Measurements from ENCODE around the gene ADAP2.

ADAP2 gene

GRCh38 chr17:30933966-30934365, 12.2 kb downstream of the ADAP2 start (continued):
- TF ChIP-seq HIC1 (tag by site-specific recombination; IDR thresholded peaks at IDR 0.05), result no peak
- no peak for TF ChIP-seq ZFP69B (tag by site-specific recombination; IDR thresholded peaks at IDR 0.05)
- TF ChIP-seq ZNF692 (tag by site-specific recombination; IDR thresholded peaks at IDR 0.05), result no peak
- no peak for TF ChIP-seq ZNF433 (tag by site-specific recombination; IDR thresholded peaks at IDR 0.05; ENCODE audit: low read depth)
- TF ChIP-seq ZNF48 (tag by site-specific recombination; IDR thresholded peaks at IDR 0.05), result no peak
- TF ChIP-seq ZNF530 (tag by site-specific recombination; IDR thresholded peaks at IDR 0.05; ENCODE audit: low read depth), result no peak
- no peak for TF ChIP-seq ZIC2 (tag by site-specific recombination; IDR thresholded peaks at IDR 0.05)
- no peak for TF ChIP-seq ZNF223 (tag by site-specific recombination; IDR thresholded peaks at IDR 0.05)
- no peak for TF ChIP-seq ZNF155 (tag by site-specific recombination; IDR thresholded peaks at IDR 0.05)

GRCh38 chr17:30939051-30939689, 17.4 kb downstream of the ADAP2 start:
- POLR2A ChIA-PET, result interaction anchor here (0.7 kb wide), 1 partner anchor 9 kb away, joined by 4 read pairs; no protein-coding TSS in a partner anchor
- no peaks in the 10 kb centered on the region for H3K9me3 ChIP-seq (ENCODE audit: control insufficient read depth, insufficient read depth, low read depth, low read length)
- no peak overlapping the region for H3K27ac ChIP-seq (ENCODE audit: extremely low read depth, low read depth, low read length)
- CTCF ChIA-PET, result interaction anchor here (0.7 to 0.8 kb wide), 2 partner anchors 158 to 1098 kb away, joined by 3 read pairs; no protein-coding TSS in a partner anchor
- TF ChIP-seq ZNF571 (tag by site-specific recombination; IDR thresholded peaks at IDR 0.05) (no peak), HOXC10 (CRISPR knock-in tag; IDR thresholded peaks at IDR 0.05) (no peak)
- H3K36me3 ChIP-seq (ENCODE audit: control insufficient read depth in 2 of 2, insufficient read depth in 1 of 2, low read length in 2 of 2), result peaks cover 35 to 74% of the 10 kb centered on the region in 2 experiments
- no peaks in the 10 kb centered on the region for H3K4me1 ChIP-seq (ENCODE audit: control insufficient read depth, insufficient read depth, low read length)
- no peak overlapping the region for H3K4me3 ChIP-seq (ENCODE audit: low read depth, low read length)

- no peak overlapping the region for H3K27ac ChIP-seq (ENCODE audit: extremely low read depth, low read depth, low read length)
- peaks cover 15 to 67% of the 10 kb centered on the region in 2 experiments; a peak in 2 of 3 replicates for H3K36me3 ChIP-seq (ENCODE audit: control insufficient read depth in 2 of 2, insufficient read depth in 1 of 2, low read length in 2 of 2)
- H3K4me1 ChIP-seq (ENCODE audit: control insufficient read depth, insufficient read depth, low read length), result no peaks in the 10 kb centered on the region
- ChIA-PET CTCF (no interaction called here), POLR2A (no interaction called here)
- TF ChIP-seq ZNF510 (tag by site-specific recombination; IDR thresholded peaks at IDR 0.05; ENCODE audit: insufficient replicate concordance), result no peak
- TF ChIP-seq ZNF629 (tag by site-specific recombination; IDR thresholded peaks at IDR 0.05), result no peak
- TF ChIP-seq ZNF274 (IDR thresholded peaks at IDR 0.05; ENCODE audit: low read length), result no peak
- TF ChIP-seq ZNF274 (tag by site-specific recombination; IDR thresholded peaks at IDR 0.05; ENCODE audit: borderline replicate concordance), result no peak
- no peak for TF ChIP-seq ZNF302 (tag by site-specific recombination; IDR thresholded peaks at IDR 0.05; ENCODE audit: low read depth)
- no peak for TF ChIP-seq REPIN1 (tag by site-specific recombination; IDR thresholded peaks at IDR 0.05; ENCODE audit: low read depth)
- no peak for TF ChIP-seq OSR2 (tag by site-specific recombination; IDR thresholded peaks at IDR 0.05)
- TF ChIP-seq ZNF19 (tag by site-specific recombination; IDR thresholded peaks at IDR 0.05; ENCODE audit: low read depth), result no peak
- H3K4me3 ChIP-seq (ENCODE audit: low read depth, low read length), result no peak overlapping the region
- no peaks in the 10 kb centered on the region for H3K9me3 ChIP-seq (ENCODE audit: control insufficient read depth, insufficient read depth, low read depth, low read length)
Measured at GRCh38 chr17:30942308-30943079, 20.7 kb downstream of the ADAP2 start.
